Activated naive CD4-positive, alpha-beta T cell treated with anti-CD3 and anti-CD28 coated beads, Interleukin-2, amount 10 ng/mL, durations not matched to agents 7 days and 5 days (primary cell): ENCODE measurements around the gene RFT1.

Experiments used
- CTCF ChIA-PET: fragments of 350-600 bp; sonication (Branson Sonifier 250); formaldehyde crosslinking; loops from one replicate; lab custom pipeline; 2021; ENCODE audit warnings: antibody characterized with exemption; lab: Charles Lee
- DNase-seq: peaks from one replicate; pipeline ENCODE4 v3.0.0-alpha.2; 2020
- H3K27ac Mint-ChIP-seq: one replicate; pipeline ENCODE4 v1.8.0; 2021; ENCODE audit warnings: mild to moderate bottlenecking, moderate library complexity, mixed read lengths
- H3K27me3 Mint-ChIP-seq: one replicate; pipeline ENCODE4 v1.8.0; 2021; ENCODE audit warnings: mild to moderate bottlenecking, mixed read lengths
- H3K36me3 Mint-ChIP-seq: one replicate; pipeline ENCODE4 v1.8.0; 2021; ENCODE audit warnings: mixed read lengths
- H3K4me1 Mint-ChIP-seq: one replicate; pipeline ENCODE4 v1.8.0; 2021; ENCODE audit warnings: mixed read lengths
- H3K4me3 Mint-ChIP-seq: one replicate; pipeline ENCODE4 v1.8.0; 2021; ENCODE audit warnings: mild to moderate bottlenecking, moderate library complexity, mixed read lengths
- H3K9me3 Mint-ChIP-seq: one replicate; pipeline ENCODE4 v1.8.0; 2021; ENCODE audit warnings: mixed read lengths

RFT1 gene

DNA sequence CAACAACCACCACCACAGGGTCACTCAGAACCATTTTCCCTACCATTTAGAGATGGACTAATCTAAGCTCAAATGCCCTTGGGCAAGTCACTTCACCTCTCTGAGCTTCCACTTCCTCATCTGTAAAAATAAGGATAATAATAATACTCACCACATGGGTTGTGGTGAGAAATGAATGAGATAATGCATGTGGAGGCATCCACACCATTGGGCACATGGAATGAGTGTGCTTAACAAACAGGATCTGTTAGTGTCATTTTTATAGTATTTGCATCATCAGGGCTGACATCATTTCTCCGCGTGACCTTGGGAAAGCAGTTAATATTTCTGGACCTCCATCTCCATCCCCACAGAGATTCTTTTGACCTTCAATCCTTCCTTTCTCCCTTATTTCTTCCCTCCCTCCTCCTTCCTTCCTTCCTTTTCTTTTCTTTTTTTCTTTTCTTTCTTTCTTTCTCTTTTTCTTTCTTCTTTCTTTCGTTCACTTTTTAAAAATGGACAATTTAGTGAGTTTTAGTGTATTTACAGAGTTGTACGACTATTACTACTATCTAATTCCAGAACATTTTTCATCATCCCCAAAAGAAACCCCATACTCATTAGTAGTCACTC is 7.7 kb upstream of the RFT1 start:
- Mint-ChIP-seq H3K4me1 (no peaks in the 10 kb centered on the region), H3K27me3 (peaks cover 4% of the 10 kb centered on the region), H3K9me3 (no peaks in the 10 kb centered on the region), H3K27ac (no peak overlapping the region), H3K36me3 (no peaks in the 10 kb centered on the region), H3K4me3 (no peak overlapping the region)
- CTCF ChIA-PET, result interaction anchor here (8.0 kb wide), 1 partner anchor 60 kb away, joined by 161 read pairs; no protein-coding TSS in a partner anchor
- DNase-seq, result no peak

DNA sequence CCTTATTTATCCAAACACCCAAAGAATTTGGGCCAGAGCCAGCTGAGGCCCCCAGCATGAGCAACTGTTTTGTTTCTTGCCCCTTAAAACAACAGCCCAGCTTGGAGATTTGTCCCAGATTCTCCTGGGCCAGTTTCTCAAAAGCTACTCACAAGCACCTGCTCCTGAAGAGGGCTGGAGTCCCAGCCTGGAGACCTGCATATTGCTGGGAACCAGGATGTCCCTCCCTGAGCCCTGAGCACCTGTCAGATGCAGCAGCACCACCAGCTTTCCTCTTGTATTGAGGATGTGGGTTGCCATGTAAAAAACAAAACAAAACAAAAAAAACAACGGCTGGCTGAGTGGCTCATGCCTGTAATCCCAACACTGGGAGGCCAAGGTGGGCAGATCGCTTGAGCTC is 7.0 kb upstream of the RFT1 start:
- DNase-seq, result no peak
- Mint-ChIP-seq H3K4me3 (no peak overlapping the region), H3K4me1 (no peaks in the 10 kb centered on the region), H3K9me3 (no peaks in the 10 kb centered on the region), H3K36me3 (no peaks in the 10 kb centered on the region), H3K27ac (no peak overlapping the region), H3K27me3 (peaks cover 4% of the 10 kb centered on the region)
- CTCF ChIA-PET, result interaction anchor here (0.6 to 8.0 kb wide), 2 partner anchors 61 to 124 kb away, joined by 3 to 161 read pairs; no protein-coding TSS in a partner anchor

DNA sequence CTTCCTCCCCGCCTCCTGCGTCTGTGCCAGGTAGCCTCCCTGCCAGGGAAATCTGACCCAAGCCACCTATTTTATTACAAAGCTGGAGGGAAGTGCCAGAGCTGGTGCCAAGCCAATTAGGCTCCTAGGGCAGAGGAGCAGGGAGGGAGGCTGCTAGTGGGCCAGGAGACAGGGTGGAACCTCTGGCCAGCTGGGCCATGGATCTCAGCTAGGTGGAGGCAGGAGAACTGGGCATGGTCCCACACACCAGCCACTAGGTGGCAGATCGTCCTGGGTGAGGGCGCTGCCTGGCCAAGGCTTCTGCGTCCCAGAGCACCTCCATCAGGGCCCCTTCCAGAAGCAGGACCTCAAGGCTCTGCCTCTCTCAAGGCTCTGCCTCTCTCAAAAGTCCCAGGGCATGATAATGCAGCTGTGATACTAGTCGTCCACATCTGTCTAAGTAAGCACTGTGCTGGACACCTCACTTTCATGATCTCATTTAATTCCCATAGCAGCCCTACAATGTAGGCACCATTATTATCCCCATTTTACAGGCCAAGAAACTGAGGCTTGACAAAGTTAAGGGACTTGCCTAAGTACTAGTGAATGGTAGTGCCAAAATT is 4.5 kb upstream of the RFT1 start:
- Mint-ChIP-seq H3K9me3 (no peaks in the 10 kb centered on the region), H3K27ac (no peak overlapping the region), H3K27me3 (no peaks in the 10 kb centered on the region), H3K4me1 (peaks cover 14% of the 10 kb centered on the region), H3K4me3 (no peak overlapping the region), H3K36me3 (peaks cover 1% of the 10 kb centered on the region)
- CTCF ChIA-PET, result interaction anchor here (0.6 to 8.0 kb wide), 20 partner anchors 8 to 189 kb away, joined by 3 to 161 read pairs (median 4); partner anchors contain the start of gene PRKCD
- DNase-seq, result peak; percentile 74

GRCh38 chr3:53132347-53132746 is 2.1 kb upstream of the RFT1 start:
- no peaks in the 10 kb centered on the region for H3K9me3 Mint-ChIP-seq
- H3K4me1 Mint-ChIP-seq, result peaks cover 31% of the 10 kb centered on the region
- H3K36me3 Mint-ChIP-seq, result peaks cover 2% of the 10 kb centered on the region
- DNase-seq, result no peak
- H3K27ac Mint-ChIP-seq, result no peak overlapping the region
- CTCF ChIA-PET, result interaction anchor here (1.3 to 8.0 kb wide), 5 partner anchors 9 to 66 kb away, joined by 5 to 161 read pairs (median 23); no protein-coding TSS in a partner anchor
- no peak overlapping the region for H3K4me3 Mint-ChIP-seq
- no peaks in the 10 kb centered on the region for H3K27me3 Mint-ChIP-seq

GRCh38 chr3:53131096-53131495 is 861 bp upstream of the RFT1 start:
- H3K9me3 Mint-ChIP-seq, result no peaks in the 10 kb centered on the region
- peak overlapping the region; percentile 88 for H3K4me3 Mint-ChIP-seq
- DNase-seq, result no peak
- no peaks in the 10 kb centered on the region for H3K27me3 Mint-ChIP-seq
- peaks cover 31% of the 10 kb centered on the region for H3K4me1 Mint-ChIP-seq
- H3K36me3 Mint-ChIP-seq, result peaks cover 5% of the 10 kb centered on the region
- peak overlapping the region; percentile 93 for H3K27ac Mint-ChIP-seq
- CTCF ChIA-PET, result interaction anchor here (1.3 to 8.0 kb wide), 6 partner anchors 10 to 67 kb away, joined by 4 to 161 read pairs (median 14); no protein-coding TSS in a partner anchor

DNA sequence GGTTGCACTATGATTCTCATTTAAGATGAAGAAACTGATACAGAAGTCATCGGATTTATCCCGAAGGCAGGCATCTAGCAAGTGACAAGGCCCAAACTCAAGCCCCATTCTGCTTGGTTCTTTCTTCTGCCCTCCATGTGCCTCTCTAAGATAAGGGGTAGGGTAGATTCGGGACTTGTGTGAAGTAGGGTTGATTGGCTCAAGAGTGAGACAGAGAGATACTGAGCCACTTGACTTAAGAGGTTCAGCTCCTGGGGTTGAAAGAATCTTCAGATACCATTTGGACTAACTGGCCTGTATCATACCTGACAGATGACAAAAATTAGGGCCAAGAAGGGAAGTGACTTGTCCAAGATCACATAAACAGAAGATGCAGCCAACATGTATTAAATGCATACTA is 891 bp downstream of the RFT1 start:
- Mint-ChIP-seq H3K27me3 (no peaks in the 10 kb centered on the region), H3K4me1 (peaks cover 31% of the 10 kb centered on the region), H3K36me3 (peaks cover 12% of the 10 kb centered on the region), H3K27ac (peak overlapping the region; percentile 93), H3K9me3 (no peaks in the 10 kb centered on the region), H3K4me3 (peak overlapping the region; percentile 88)
- CTCF ChIA-PET, result interaction anchor here (0.6 to 3.3 kb wide), 4 partner anchors 15 to 279 kb away, joined by 4 to 18 read pairs (median 6); no protein-coding TSS in a partner anchor
- DNase-seq, result no peak

GRCh38 chr3:53126601-53127000 is 3.6 kb downstream of the RFT1 start:
- CTCF ChIA-PET, result interaction anchor here (3.3 kb wide), 1 partner anchor 12 kb away, joined by 18 read pairs; no protein-coding TSS in a partner anchor
- DNase-seq, result no peak
- Mint-ChIP-seq H3K4me3 (no peak overlapping the region), H3K4me1 (peaks cover 31% of the 10 kb centered on the region), H3K36me3 (peaks cover 27% of the 10 kb centered on the region), H3K27ac (no peak overlapping the region), H3K27me3 (no peaks in the 10 kb centered on the region), H3K9me3 (no peaks in the 10 kb centered on the region)

DNA sequence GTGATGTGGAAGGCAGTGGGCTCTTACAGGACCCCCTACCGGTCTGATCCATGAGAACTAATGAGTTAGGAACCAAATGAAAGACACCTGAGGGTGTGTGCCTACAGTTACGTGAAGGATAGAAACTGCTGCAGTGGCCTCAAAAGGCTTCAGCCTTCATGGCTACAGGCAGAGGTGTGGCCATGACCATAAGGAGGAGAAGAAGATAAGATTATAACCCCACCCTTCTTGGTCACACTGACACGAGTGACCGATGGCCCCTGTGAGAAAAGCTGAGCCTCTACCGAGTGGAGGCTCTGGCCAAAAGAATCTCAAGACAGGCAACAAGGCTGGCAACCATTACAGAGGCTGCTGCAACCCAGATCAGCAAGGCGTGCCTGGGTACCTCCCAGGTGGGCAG is 6.3 kb downstream of the RFT1 start:
- H3K27me3 Mint-ChIP-seq, result no peaks in the 10 kb centered on the region
- H3K4me1 Mint-ChIP-seq, result peaks cover 9% of the 10 kb centered on the region
- no peak overlapping the region for H3K27ac Mint-ChIP-seq
- H3K4me3 Mint-ChIP-seq, result no peak overlapping the region
- CTCF ChIA-PET, result interaction anchor here (1.2 to 1.7 kb wide), 2 partner anchors 10 to 71 kb away, joined by 3 to 6 read pairs; no protein-coding TSS in a partner anchor
- DNase-seq, result no peak
- no peaks in the 10 kb centered on the region for H3K9me3 Mint-ChIP-seq
- H3K36me3 Mint-ChIP-seq, result peaks cover 34% of the 10 kb centered on the region

DNA sequence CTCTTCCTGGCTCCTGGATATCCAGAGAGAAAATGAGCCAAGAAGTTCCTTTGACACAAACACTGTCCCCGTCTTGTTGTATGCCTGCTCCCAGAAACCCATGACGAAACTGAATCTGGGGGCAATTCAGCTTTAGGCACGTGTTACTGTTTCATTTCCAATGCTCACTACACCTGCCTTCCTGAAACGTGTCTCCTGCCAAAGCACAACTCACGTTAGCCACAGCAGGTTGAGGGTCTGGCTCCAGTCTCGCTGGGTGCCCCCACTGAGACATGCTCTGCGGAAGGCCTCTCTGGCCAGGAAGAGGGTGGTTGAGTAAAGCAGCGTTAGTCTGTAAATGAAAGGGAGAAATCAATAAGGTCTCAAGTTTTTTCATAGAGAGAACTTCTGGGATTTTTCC is 6.7 kb downstream of the RFT1 start:
- Mint-ChIP-seq H3K27ac (no peak overlapping the region), H3K4me3 (no peak overlapping the region), H3K9me3 (no peaks in the 10 kb centered on the region), H3K4me1 (peaks cover 5% of the 10 kb centered on the region), H3K27me3 (no peaks in the 10 kb centered on the region), H3K36me3 (peaks cover 35% of the 10 kb centered on the region)
- DNase-seq, result no peak
- CTCF ChIA-PET, result interaction anchor here (1.5 to 1.8 kb wide), 3 partner anchors 9 to 12 kb away, joined by 4 to 6 read pairs (median 5); no protein-coding TSS in a partner anchor

DNA sequence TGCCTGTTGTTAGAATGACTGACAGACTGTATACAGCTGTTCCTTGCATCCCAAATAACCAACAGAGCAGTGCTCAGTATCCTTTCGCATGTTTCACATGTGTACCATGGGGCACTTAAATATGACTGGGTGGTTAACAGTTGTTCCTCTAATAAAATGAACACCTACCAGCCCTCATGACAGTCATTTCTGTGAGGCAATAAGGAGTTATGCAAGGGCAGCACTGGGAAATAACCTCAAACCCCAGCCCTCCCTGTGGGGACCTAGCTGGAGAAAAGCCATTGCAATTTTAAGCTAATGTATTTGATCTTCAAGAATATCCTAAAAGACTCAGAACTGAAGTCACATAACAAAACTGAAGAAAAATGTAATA is 7.3 kb downstream of the RFT1 start:
- no peaks in the 10 kb centered on the region for H3K9me3 Mint-ChIP-seq
- no peak for DNase-seq
- H3K36me3 Mint-ChIP-seq, result peaks cover 41% of the 10 kb centered on the region
- H3K27ac Mint-ChIP-seq, result no peak overlapping the region
- H3K27me3 Mint-ChIP-seq, result no peaks in the 10 kb centered on the region
- CTCF ChIA-PET, result interaction anchor here (1.5 to 1.8 kb wide), 3 partner anchors 9 to 13 kb away, joined by 4 to 6 read pairs (median 5); no protein-coding TSS in a partner anchor
- no peaks in the 10 kb centered on the region for H3K4me1 Mint-ChIP-seq
- H3K4me3 Mint-ChIP-seq, result no peak overlapping the region

- H3K27ac Mint-ChIP-seq, result no peak overlapping the region
- H3K4me3 Mint-ChIP-seq, result no peak overlapping the region
- no peaks in the 10 kb centered on the region for H3K4me1 Mint-ChIP-seq
- DNase-seq, result no peak
- no peaks in the 10 kb centered on the region for H3K27me3 Mint-ChIP-seq
- no peaks in the 10 kb centered on the region for H3K9me3 Mint-ChIP-seq
- H3K36me3 Mint-ChIP-seq, result peaks cover 42% of the 10 kb centered on the region
- CTCF ChIA-PET, result interaction anchor here (1.5 to 1.8 kb wide), 3 partner anchors 8 to 14 kb away, joined by 4 to 6 read pairs (median 5); no protein-coding TSS in a partner anchor
Observed at GRCh38 chr3:53122255-53122932, 7.8 kb downstream of the RFT1 start.

- no peak overlapping the region for H3K27ac Mint-ChIP-seq
Observed at GRCh38 chr3:53120336-53120735, 9.9 kb downstream of the RFT1 start.

GRCh38 chr3:53116956-53117355 is 13.3 kb downstream of the RFT1 start:
- H3K9me3 Mint-ChIP-seq, result no peaks in the 10 kb centered on the region
- CTCF ChIA-PET, result interaction anchor here (0.8 to 7.6 kb wide), 3 partner anchors 16 to 103 kb away, joined by 4 to 148 read pairs (median 23); no protein-coding TSS in a partner anchor

More at GRCh38 chr3:53120336-53120735, 9.9 kb downstream of the RFT1 start:
- Mint-ChIP-seq H3K4me1 (no peaks in the 10 kb centered on the region), H3K36me3 (peaks cover 41% of the 10 kb centered on the region), H3K9me3 (no peaks in the 10 kb centered on the region), H3K4me3 (no peak overlapping the region), H3K27me3 (no peaks in the 10 kb centered on the region)
- no peak for DNase-seq
- CTCF ChIA-PET, result interaction anchor here (1.1 to 7.6 kb wide), 3 partner anchors 10 to 76 kb away, joined by 3 to 148 read pairs (median 8); no protein-coding TSS in a partner anchor

More at GRCh38 chr3:53116956-53117355, 13.3 kb downstream of the RFT1 start:
- Mint-ChIP-seq H3K36me3 (peaks cover 21% of the 10 kb centered on the region), H3K4me3 (no peak overlapping the region), H3K27ac (no peak overlapping the region), H3K4me1 (peaks cover 1% of the 10 kb centered on the region), H3K27me3 (no peaks in the 10 kb centered on the region)
- no peak for DNase-seq
